Measurements from ENCODE around the gene GNAQ. TPM values are rescaled to one million over a fixed set of nuclear protein-coding genes. Genes with fewer than 3 reads are reported as not detected.

GNAQ gene
- polyA plus RNA-seq, 1 of the 3 experiments (the other 2 are of a cell fraction): 20.9 TPM

DNA sequence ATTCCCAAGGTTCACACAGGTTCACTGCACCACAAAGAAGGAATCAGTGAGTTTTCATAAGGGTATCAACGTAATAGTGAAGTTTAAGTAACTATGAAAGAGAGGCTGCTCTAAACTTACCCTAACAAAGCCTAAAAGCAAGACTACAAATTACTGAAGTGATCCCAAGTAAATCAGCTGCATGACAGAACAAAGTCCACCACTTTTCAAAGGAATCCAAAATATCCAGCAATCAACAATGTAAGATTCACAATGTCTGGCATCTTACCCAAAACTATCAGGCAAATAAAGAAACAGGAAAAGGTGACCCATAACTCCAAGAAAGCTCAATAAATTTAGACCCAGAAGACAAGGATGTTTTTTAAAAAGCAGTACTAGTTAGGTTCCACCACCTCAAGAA lies 70.1 kb downstream of the GNAQ start:
- Histone ChIP-seq H3K9ac (peak overlapping the region; percentile 12; the same call in 1 of the 2 replicates), H4K20me1 (ENCODE audit: insufficient read depth) (peaks cover 6% of the 10 kb centered on the region; the same call in 1 of the 2 replicates), H3K9me3 (no peaks in the 10 kb centered on the region), H3K79me2 (ENCODE audit: insufficient read depth) (peaks cover 97% of the 10 kb centered on the region), H3K27me3 (ENCODE audit: insufficient read depth) (no peaks in the 10 kb centered on the region), H3K9me2 (no peaks in the 10 kb centered on the region), H3K27ac (ENCODE audit: low read depth in 2 of 2, low read length in 1 of 2) (peak overlapping the region; percentile 67 to 85), H3K36me3 (replicated peaks in 1 of 2; ENCODE audit: control insufficient read depth in 1 of 2, insufficient read depth in 2 of 2, low read length in 1 of 2) (no peaks in the 10 kb centered on the region), H3F3A (replicated peaks; ENCODE audit: insufficient read depth) (peaks cover 12% of the 10 kb centered on the region), H3K4me2 (peak overlapping the region; percentile 49), H3K4me3 (ENCODE audit: low read depth in 2 of 2, low read length in 1 of 2) (no peak overlapping the region), H2AFZ (ENCODE audit: low read depth) (no peak overlapping the region), H3K4me1 (ENCODE audit: control insufficient read depth in 1 of 2, insufficient read depth in 2 of 2, low read depth in 1 of 2, low read length in 1 of 2) (peaks cover 18 to 29% of the 10 kb centered on the region in 2 experiments)
- 94% methylated on average over 1 of the region's 1 CpG for WGBS (ENCODE audit: low lambda C conversion rate)
- ChIA-PET POLR2A (no interaction called here), CTCF (no interaction called here)
- TF ChIP-seq, protein P1, sequence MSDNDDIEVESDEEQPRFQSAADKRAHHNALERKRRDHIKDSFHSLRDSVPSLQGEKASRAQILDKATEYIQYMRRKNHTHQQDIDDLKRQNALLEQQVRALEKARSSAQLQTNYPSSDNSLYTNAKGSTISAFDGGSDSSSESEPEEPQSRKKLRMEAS (IDR thresholded peaks at IDR 0.05; ENCODE audit: low read depth): no peak
- TF ChIP-seq ELF1 (IDR thresholded peaks at IDR 0.05) (no peak), RAD21 (IDR thresholded peaks at IDR 0.05; ENCODE audit: low read length) (no peak), JUND (IDR thresholded peaks at IDR 0.05) (peak; percentile 28), GATA2 (CRISPR knock-in tag; IDR thresholded peaks at IDR 0.05) (no peak), GABPA (IDR thresholded peaks at IDR 0.05; ENCODE audit: low read depth) (no peak), MEF2A (IDR thresholded peaks at IDR 0.05; ENCODE audit: borderline replicate concordance, low read depth) (no peak), NRF1 (IDR thresholded peaks at IDR 0.05; ENCODE audit: low read depth, low read length) (no peak), TCF12 (IDR thresholded peaks at IDR 0.05) (peak; percentile 27; the same call in 1 of the 2 replicates), FOSL2 (IDR thresholded peaks at IDR 0.05; ENCODE audit: borderline replicate concordance, low read depth) (peak; percentile 16; the same call in 1 of the 2 replicates), EP300 (IDR thresholded peaks at IDR 0.05; ENCODE audit: borderline replicate concordance in 1 of 2, low read depth in 1 of 2, low read length in 1 of 2) (peak in 1 of 2 experiments; percentile 36; a peak in 1 of 4 replicates), SMC3 (IDR thresholded peaks at IDR 0.05; ENCODE audit: low read depth, low read length) (no peak)
- TF ChIP-seq, protein P2, sequence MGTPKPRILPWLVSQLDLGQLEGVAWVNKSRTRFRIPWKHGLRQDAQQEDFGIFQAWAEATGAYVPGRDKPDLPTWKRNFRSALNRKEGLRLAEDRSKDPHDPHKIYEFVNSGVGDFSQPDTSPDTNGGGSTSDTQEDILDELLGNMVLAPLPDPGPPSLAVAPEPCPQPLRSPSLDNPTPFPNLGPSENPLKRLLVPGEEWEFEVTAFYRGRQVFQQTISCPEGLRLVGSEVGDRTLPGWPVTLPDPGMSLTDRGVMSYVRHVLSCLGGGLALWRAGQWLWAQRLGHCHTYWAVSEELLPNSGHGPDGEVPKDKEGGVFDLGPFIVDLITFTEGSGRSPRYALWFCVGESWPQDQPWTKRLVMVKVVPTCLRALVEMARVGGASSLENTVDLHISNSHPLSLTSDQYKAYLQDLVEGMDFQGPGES (IDR thresholded peaks at IDR 0.05; ENCODE audit: low read depth, low read length): no peak
- TF ChIP-seq, protein P3, sequence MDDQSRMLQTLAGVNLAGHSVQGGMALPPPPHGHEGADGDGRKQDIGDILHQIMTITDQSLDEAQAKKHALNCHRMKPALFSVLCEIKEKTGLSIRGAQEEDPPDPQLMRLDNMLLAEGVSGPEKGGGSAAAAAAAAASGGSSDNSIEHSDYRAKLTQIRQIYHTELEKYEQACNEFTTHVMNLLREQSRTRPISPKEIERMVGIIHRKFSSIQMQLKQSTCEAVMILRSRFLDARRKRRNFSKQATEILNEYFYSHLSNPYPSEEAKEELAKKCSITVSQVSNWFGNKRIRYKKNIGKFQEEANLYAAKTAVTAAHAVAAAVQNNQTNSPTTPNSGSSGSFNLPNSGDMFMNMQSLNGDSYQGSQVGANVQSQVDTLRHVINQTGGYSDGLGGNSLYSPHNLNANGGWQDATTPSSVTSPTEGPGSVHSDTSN (IDR thresholded peaks at IDR 0.05): peak; percentile 63
- DNase-seq: no peak

DNA sequence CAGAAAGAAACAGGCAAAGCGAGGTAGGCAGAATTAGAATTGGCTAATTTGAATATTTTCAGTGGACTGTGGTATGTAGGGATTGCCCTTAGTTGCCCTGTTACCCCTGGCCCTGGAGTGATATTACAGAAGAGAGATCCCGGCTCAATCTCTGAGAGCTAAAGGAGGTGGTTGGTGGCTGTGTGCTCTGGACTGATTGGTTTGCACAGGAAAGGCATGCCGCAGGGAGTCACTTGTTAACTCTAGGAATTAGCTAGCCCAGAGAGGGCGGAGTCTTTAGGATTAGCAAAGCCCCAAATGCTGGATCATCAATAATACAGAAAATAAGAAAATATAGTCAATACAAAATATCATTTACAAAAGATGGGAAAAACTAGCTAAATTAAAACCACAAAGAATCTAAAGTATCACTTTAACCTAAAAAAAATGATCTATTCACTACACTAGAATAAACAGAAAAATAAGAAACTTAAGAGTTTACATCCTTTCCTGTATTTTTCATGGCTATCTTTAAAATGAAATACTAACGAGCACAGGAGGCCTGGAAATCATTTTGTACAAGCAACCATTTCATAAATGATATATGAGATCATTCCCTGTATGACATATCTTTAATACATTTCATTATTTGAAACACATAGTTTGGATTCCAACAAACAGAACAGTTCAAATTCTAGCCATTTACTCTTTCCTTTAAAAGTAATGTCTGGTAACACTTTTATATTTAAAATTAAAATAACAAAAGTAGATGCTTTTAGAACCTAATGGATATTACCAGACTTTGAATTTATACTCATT lies 71.1 kb downstream of the GNAQ start:
- Histone ChIP-seq H3K4me2 (peak overlapping the region; percentile 49), H3K9ac (peak overlapping the region; percentile 12; the same call in 1 of the 2 replicates), H3K27me3 (ENCODE audit: insufficient read depth) (no peaks in the 10 kb centered on the region), H3K79me2 (ENCODE audit: insufficient read depth) (peaks cover 98% of the 10 kb centered on the region), H3F3A (replicated peaks; ENCODE audit: insufficient read depth) (peaks cover 15% of the 10 kb centered on the region), H2AFZ (ENCODE audit: low read depth) (no peak overlapping the region), H3K4me3 (ENCODE audit: low read depth in 2 of 2, low read length in 1 of 2) (no peak overlapping the region), H3K4me1 (ENCODE audit: control insufficient read depth in 1 of 2, insufficient read depth in 2 of 2, low read depth in 1 of 2, low read length in 1 of 2) (peaks cover 13 to 32% of the 10 kb centered on the region in 2 experiments), H3K36me3 (replicated peaks in 1 of 2; ENCODE audit: control insufficient read depth in 1 of 2, insufficient read depth in 2 of 2, low read length in 1 of 2) (no peaks in the 10 kb centered on the region), H3K9me2 (no peaks in the 10 kb centered on the region), H3K27ac (ENCODE audit: low read depth in 2 of 2, low read length in 1 of 2) (peak overlapping the region; percentile 67 to 85), H3K9me3 (no peaks in the 10 kb centered on the region), H4K20me1 (ENCODE audit: insufficient read depth) (peaks cover 6% of the 10 kb centered on the region; the same call in 1 of the 2 replicates)
- 78% methylated on average over 5 of the region's 5 CpGs for WGBS (ENCODE audit: low lambda C conversion rate)
- ChIA-PET CTCF (interaction anchor here (1.0 to 1.5 kb wide), 2 partner anchors 9 to 74 kb away, joined by 3 read pairs; no protein-coding TSS in a partner anchor), POLR2A (no interaction called here)
- DNase-seq: no peak
- TF ChIP-seq NRF1 (IDR thresholded peaks at IDR 0.05; ENCODE audit: low read depth, low read length): no peak
- TF ChIP-seq MEF2A (IDR thresholded peaks at IDR 0.05; ENCODE audit: borderline replicate concordance, low read depth): no peak
- TF ChIP-seq, protein P4, sequence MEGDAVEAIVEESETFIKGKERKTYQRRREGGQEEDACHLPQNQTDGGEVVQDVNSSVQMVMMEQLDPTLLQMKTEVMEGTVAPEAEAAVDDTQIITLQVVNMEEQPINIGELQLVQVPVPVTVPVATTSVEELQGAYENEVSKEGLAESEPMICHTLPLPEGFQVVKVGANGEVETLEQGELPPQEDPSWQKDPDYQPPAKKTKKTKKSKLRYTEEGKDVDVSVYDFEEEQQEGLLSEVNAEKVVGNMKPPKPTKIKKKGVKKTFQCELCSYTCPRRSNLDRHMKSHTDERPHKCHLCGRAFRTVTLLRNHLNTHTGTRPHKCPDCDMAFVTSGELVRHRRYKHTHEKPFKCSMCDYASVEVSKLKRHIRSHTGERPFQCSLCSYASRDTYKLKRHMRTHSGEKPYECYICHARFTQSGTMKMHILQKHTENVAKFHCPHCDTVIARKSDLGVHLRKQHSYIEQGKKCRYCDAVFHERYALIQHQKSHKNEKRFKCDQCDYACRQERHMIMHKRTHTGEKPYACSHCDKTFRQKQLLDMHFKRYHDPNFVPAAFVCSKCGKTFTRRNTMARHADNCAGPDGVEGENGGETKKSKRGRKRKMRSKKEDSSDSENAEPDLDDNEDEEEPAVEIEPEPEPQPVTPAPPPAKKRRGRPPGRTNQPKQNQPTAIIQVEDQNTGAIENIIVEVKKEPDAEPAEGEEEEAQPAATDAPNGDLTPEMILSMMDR (IDR thresholded peaks at IDR 0.05): no peak
- TF ChIP-seq, protein P5, sequence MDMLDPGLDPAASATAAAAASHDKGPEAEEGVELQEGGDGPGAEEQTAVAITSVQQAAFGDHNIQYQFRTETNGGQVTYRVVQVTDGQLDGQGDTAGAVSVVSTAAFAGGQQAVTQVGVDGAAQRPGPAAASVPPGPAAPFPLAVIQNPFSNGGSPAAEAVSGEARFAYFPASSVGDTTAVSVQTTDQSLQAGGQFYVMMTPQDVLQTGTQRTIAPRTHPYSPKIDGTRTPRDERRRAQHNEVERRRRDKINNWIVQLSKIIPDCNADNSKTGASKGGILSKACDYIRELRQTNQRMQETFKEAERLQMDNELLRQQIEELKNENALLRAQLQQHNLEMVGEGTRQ (IDR thresholded peaks at IDR 0.05; ENCODE audit: borderline replicate concordance, low read depth, low read length): no peak
- TF ChIP-seq, protein P6, sequence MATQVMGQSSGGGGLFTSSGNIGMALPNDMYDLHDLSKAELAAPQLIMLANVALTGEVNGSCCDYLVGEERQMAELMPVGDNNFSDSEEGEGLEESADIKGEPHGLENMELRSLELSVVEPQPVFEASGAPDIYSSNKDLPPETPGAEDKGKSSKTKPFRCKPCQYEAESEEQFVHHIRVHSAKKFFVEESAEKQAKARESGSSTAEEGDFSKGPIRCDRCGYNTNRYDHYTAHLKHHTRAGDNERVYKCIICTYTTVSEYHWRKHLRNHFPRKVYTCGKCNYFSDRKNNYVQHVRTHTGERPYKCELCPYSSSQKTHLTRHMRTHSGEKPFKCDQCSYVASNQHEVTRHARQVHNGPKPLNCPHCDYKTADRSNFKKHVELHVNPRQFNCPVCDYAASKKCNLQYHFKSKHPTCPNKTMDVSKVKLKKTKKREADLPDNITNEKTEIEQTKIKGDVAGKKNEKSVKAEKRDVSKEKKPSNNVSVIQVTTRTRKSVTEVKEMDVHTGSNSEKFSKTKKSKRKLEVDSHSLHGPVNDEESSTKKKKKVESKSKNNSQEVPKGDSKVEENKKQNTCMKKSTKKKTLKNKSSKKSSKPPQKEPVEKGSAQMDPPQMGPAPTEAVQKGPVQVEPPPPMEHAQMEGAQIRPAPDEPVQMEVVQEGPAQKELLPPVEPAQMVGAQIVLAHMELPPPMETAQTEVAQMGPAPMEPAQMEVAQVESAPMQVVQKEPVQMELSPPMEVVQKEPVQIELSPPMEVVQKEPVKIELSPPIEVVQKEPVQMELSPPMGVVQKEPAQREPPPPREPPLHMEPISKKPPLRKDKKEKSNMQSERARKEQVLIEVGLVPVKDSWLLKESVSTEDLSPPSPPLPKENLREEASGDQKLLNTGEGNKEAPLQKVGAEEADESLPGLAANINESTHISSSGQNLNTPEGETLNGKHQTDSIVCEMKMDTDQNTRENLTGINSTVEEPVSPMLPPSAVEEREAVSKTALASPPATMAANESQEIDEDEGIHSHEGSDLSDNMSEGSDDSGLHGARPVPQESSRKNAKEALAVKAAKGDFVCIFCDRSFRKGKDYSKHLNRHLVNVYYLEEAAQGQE (IDR thresholded peaks at IDR 0.05; ENCODE audit: low read depth, low read length): no peak
- no peak for TF ChIP-seq FOXJ3 (CRISPR knock-in tag; IDR thresholded peaks at IDR 0.05)

All from SK-N-SH (cell line).